ENCODE measurements around the gene FASN.

The FASN gene

DNA sequence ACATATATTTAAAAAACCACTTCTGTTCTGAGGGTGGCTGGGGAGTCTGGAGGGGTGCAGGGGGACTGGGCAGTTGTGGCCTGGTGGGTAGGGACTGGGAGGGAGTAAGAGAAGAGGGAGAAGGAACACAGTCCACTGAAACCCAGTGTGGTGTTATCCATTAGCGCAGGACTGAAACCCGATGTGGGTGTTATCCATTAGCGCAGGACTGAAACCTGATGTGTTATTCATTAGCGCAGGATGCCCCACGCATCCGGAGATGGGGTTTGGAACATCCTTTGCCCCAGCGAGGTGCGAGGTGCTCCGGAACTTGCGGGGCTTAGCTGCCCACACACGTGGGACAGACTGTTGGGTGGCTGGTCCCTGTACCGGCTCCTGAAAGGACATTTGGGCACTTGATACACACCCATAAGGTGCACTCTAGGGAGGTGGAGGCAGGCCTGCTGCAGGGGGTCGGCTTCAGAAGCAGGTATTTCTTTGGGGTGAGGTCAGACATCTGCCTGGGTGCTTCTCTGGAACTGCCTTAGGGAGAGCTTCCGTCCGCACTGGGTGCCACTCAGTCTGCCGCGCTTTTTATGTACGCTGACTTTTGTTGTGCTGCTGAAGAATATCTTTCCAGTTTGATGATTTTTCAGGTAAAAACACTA is 20.3 kb upstream of the FASN start:
- Histone ChIP-seq H3K9ac (ENCODE audit: low read depth in 1 of 2, low read length in 2 of 2) (no peak overlapping the region), H3K36me3 (ENCODE audit: control insufficient read depth in 1 of 2, insufficient read depth in 2 of 2, low read length in 2 of 2) (peaks cover 0 to 18% of the 10 kb centered on the region in 2 donors), H3K27me3 (ENCODE audit: control insufficient read depth in 1 of 2, insufficient read depth in 2 of 2, low read length in 2 of 2) (no peaks in the 10 kb centered on the region), H3K4me1 (ENCODE audit: control insufficient read depth in 1 of 2, insufficient read depth in 2 of 2, low read length in 2 of 2) (peaks cover 0 to 6% of the 10 kb centered on the region in 2 donors), H3K27ac (ENCODE audit: low read depth, low read length) (no peak overlapping the region), H3K9me3 (ENCODE audit: control insufficient read depth in 1 of 2, low read length in 2 of 2) (no peaks in the 10 kb centered on the region), H3K4me3 (ENCODE audit: low read depth in 1 of 2, low read length in 2 of 2) (no peak overlapping the region)

DNA sequence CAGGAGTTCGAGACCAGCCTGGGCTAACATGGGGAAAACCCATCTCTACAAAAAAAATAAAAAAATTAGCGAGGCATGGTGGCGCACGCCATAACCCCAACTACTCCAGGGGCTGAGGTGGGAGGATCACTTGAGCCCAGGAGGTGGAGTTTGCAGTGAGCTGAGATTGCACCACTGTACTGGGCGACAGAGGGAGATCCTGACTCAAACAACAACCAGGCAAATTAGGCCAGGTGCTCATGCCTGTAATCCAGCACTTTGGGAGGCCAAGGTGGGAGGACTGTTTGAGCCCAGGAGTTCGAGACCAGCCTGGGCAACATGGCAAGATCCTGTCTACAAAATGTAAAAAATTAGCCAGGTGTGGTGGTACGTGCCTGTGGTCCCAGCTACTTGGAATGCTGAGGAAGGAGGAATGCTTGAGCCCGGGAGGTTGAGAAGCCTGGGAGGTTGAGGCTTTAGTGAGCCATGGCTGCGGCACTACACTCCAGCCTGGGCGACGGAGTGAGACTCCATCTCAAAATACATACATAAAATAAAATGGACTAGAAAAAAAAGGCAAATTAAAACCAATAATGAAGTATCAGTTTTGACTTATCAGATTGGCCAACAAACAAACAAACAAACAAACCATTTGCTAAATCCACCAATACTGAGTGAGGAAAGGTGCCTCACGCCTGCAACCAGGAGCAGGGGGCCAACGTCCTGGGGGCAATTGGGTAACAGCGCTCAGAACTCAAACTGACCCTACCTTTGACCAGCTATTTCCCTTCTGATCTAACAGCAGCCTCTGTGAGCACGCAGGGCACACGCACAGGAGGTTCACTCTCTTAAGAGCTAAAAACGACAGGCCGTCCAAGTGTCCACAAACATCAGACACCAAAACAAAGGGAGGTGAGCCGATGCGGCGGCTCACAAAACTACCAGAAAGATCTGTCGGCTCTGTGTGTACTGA is 19.4 kb upstream of the FASN start:
- Histone ChIP-seq H3K9me3 (ENCODE audit: control insufficient read depth in 1 of 2, low read length in 2 of 2) (no peaks in the 10 kb centered on the region), H3K27ac (ENCODE audit: low read depth, low read length) (no peak overlapping the region), H3K36me3 (ENCODE audit: control insufficient read depth in 1 of 2, insufficient read depth in 2 of 2, low read length in 2 of 2) (peaks cover 0 to 16% of the 10 kb centered on the region in 2 donors), H3K4me3 (ENCODE audit: low read depth in 1 of 2, low read length in 2 of 2) (no peak overlapping the region), H3K4me1 (ENCODE audit: control insufficient read depth in 1 of 2, insufficient read depth in 2 of 2, low read length in 2 of 2) (peaks cover 0 to 1% of the 10 kb centered on the region in 2 donors), H3K9ac (ENCODE audit: low read depth in 1 of 2, low read length in 2 of 2) (no peak overlapping the region), H3K27me3 (ENCODE audit: control insufficient read depth in 1 of 2, insufficient read depth in 2 of 2, low read length in 2 of 2) (no peaks in the 10 kb centered on the region)

DNA sequence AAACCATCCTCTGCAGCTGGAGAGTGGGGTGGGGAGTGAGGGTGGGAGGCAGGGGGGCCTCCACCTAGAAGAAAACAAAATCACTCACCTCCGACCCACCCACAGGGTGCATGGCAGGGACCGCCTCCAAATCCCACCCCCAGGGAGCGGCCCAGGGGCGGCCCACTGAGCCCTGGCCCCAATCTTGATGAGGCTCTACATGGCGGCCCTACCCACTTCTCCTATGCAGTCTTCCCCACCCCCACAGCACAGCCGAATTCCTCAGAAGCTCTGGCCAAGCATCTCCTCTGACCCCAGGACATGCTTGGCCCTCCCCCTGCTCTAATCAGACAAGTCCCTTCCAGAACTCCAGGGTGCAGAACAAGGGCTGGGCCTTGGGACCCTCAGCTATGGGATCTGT is 18.2 kb upstream of the FASN start:
- Histone ChIP-seq H3K27ac (ENCODE audit: low read depth, low read length) (no peak overlapping the region), H3K27me3 (ENCODE audit: control insufficient read depth in 1 of 2, insufficient read depth in 2 of 2, low read length in 2 of 2) (no peaks in the 10 kb centered on the region), H3K4me3 (ENCODE audit: low read depth in 1 of 2, low read length in 2 of 2) (no peak overlapping the region), H3K9ac (ENCODE audit: low read depth in 1 of 2, low read length in 2 of 2) (no peak overlapping the region), H3K9me3 (ENCODE audit: control insufficient read depth in 1 of 2, low read length in 2 of 2) (no peaks in the 10 kb centered on the region), H3K4me1 (ENCODE audit: control insufficient read depth in 1 of 2, insufficient read depth in 2 of 2, low read length in 2 of 2) (no peaks in the 10 kb centered on the region), H3K36me3 (ENCODE audit: control insufficient read depth in 1 of 2, insufficient read depth in 2 of 2, low read length in 2 of 2) (peaks cover 0 to 12% of the 10 kb centered on the region in 2 donors)

DNA sequence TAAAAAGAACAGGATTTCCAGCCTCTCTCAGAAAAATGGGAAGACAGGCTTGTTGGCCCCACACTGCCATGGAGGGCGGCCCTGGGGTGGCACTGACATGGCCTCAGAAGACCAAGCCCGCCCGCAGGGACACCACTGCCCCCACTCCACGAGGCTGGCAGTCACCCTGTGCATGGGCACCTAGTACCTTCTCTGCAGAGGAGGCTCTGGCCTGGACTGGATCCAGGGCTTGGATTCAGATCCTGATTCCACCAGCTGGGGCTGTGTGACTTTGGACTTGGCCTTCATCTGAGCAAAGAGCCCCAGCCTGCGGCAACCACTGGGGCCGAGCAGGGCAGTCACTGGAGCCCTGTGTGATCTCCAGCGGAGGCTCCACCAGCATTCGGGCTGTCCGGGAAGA is 16.8 kb upstream of the FASN start:
- Histone ChIP-seq H3K9ac (ENCODE audit: low read depth in 1 of 2, low read length in 2 of 2) (no peak overlapping the region), H3K27me3 (ENCODE audit: control insufficient read depth in 1 of 2, insufficient read depth in 2 of 2, low read length in 2 of 2) (no peaks in the 10 kb centered on the region), H3K4me1 (ENCODE audit: control insufficient read depth in 1 of 2, insufficient read depth in 2 of 2, low read length in 2 of 2) (peaks cover 0 to 3% of the 10 kb centered on the region in 2 donors), H3K9me3 (ENCODE audit: control insufficient read depth in 1 of 2, low read length in 2 of 2) (no peaks in the 10 kb centered on the region), H3K27ac (ENCODE audit: low read depth, low read length) (no peak overlapping the region), H3K4me3 (ENCODE audit: low read depth in 1 of 2, low read length in 2 of 2) (no peak overlapping the region), H3K36me3 (ENCODE audit: control insufficient read depth in 1 of 2, insufficient read depth in 2 of 2, low read length in 2 of 2) (peaks cover 0 to 12% of the 10 kb centered on the region in 2 donors)

DNA sequence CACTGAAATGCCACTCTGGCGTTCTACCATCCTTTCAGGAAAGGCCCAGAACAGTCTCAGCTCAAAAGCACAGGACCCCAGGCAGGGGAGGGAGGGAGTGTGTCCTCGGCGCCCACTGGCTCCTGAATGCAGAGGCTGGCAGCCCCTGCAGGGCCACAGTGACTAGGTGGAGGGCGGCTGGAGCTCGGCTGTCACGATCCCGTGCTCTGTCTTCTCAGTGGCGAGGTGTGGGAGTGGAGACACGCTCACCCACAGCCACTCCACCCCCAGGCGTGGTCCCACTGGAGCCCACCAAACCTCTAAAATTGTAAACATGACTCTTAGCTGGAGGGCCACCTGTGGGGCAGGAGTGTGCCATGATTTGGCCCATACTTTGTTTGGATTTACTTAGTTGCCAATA is 16.4 kb upstream of the FASN start:
- Histone ChIP-seq H3K36me3 (ENCODE audit: control insufficient read depth in 1 of 2, insufficient read depth in 2 of 2, low read length in 2 of 2) (peaks cover 0 to 12% of the 10 kb centered on the region in 2 donors), H3K27ac (ENCODE audit: low read depth, low read length) (no peak overlapping the region), H3K9me3 (ENCODE audit: control insufficient read depth in 1 of 2, low read length in 2 of 2) (no peaks in the 10 kb centered on the region), H3K9ac (ENCODE audit: low read depth in 1 of 2, low read length in 2 of 2) (no peak overlapping the region), H3K4me3 (ENCODE audit: low read depth in 1 of 2, low read length in 2 of 2) (no peak overlapping the region), H3K27me3 (ENCODE audit: control insufficient read depth in 1 of 2, insufficient read depth in 2 of 2, low read length in 2 of 2) (no peaks in the 10 kb centered on the region), H3K4me1 (ENCODE audit: control insufficient read depth in 1 of 2, insufficient read depth in 2 of 2, low read length in 2 of 2) (peaks cover 0 to 3% of the 10 kb centered on the region in 2 donors)

DNA sequence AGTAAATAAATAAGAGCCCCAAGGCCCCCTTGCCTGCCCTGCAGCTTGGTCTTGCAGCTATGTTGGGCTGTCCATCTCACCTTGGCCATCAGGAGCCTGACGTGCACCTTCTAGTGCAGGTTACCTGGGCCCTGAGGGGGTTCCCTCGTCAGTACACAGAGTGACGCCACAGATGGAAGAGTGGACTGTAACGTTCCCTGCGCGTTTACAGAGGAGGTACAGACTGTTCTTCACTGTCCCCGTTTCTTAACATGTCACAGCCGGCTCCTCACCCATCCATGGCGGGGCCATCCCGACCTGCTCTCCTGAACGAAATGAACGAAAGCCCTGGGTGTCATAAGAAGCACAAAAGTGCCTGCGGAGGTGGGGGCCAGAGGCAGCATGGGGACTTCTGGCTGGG is 15.9 kb upstream of the FASN start:
- Histone ChIP-seq H3K9me3 (ENCODE audit: control insufficient read depth in 1 of 2, low read length in 2 of 2) (no peaks in the 10 kb centered on the region), H3K27me3 (ENCODE audit: control insufficient read depth in 1 of 2, insufficient read depth in 2 of 2, low read length in 2 of 2) (no peaks in the 10 kb centered on the region), H3K36me3 (ENCODE audit: control insufficient read depth in 1 of 2, insufficient read depth in 2 of 2, low read length in 2 of 2) (peaks cover 0 to 12% of the 10 kb centered on the region in 2 donors), H3K4me1 (ENCODE audit: control insufficient read depth in 1 of 2, insufficient read depth in 2 of 2, low read length in 2 of 2) (peaks cover 0 to 3% of the 10 kb centered on the region in 2 donors), H3K4me3 (ENCODE audit: low read depth in 1 of 2, low read length in 2 of 2) (no peak overlapping the region), H3K27ac (ENCODE audit: low read depth, low read length) (no peak overlapping the region), H3K9ac (ENCODE audit: low read depth in 1 of 2, low read length in 2 of 2) (no peak overlapping the region)

DNA sequence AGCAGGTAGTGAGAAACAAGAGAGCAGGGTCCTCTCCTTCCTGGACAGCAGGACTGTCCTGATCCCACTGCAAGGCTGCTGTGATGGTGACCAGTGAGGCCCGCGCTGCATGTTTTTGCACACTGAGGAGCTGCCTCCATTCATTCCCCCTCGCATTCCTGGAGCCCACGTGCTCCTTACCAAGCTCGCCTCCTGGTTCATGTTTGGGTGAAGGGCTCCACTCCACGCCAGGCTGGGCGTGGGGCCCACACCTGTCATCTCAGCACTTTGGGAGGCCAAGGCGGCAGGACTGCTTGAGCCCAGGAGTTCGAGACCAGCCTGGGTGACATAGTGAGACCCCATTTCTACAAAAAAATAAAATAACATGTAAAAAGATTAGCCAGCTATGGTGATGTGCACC is 15.4 kb upstream of the FASN start:
- Histone ChIP-seq H3K9ac (ENCODE audit: low read depth in 1 of 2, low read length in 2 of 2) (no peak overlapping the region), H3K4me3 (ENCODE audit: low read depth in 1 of 2, low read length in 2 of 2) (no peak overlapping the region), H3K4me1 (ENCODE audit: control insufficient read depth in 1 of 2, insufficient read depth in 2 of 2, low read length in 2 of 2) (peaks cover 0 to 3% of the 10 kb centered on the region in 2 donors), H3K9me3 (ENCODE audit: control insufficient read depth in 1 of 2, low read length in 2 of 2) (no peaks in the 10 kb centered on the region), H3K27ac (ENCODE audit: low read depth, low read length) (no peak overlapping the region), H3K27me3 (ENCODE audit: control insufficient read depth in 1 of 2, insufficient read depth in 2 of 2, low read length in 2 of 2) (no peaks in the 10 kb centered on the region), H3K36me3 (ENCODE audit: control insufficient read depth in 1 of 2, insufficient read depth in 2 of 2, low read length in 2 of 2) (peaks cover 0 to 12% of the 10 kb centered on the region in 2 donors)

DNA sequence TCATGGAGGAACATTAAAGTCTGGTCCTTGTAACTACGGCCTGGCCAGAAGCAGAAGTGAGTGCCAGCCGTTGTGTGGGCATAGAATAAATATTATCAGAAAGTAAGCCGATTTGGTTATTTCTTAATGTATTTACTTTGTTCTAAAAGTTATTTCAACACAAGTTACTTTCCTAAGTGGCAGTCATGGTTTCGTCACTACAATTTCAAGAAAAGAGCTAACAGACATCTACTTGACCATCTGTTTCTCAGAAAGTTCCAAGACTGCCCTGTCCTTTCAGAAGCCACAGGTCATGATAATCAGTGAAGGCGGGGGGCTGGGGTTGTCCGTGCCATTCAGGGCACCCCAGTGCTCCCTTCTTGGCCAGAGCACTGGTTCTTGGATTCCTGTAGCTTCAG is 14.9 kb upstream of the FASN start:
- Histone ChIP-seq H3K4me1 (ENCODE audit: control insufficient read depth in 1 of 2, insufficient read depth in 2 of 2, low read length in 2 of 2) (peaks cover 0 to 3% of the 10 kb centered on the region in 2 donors), H3K36me3 (ENCODE audit: control insufficient read depth in 1 of 2, insufficient read depth in 2 of 2, low read length in 2 of 2) (peaks cover 0 to 8% of the 10 kb centered on the region in 2 donors), H3K27ac (ENCODE audit: low read depth, low read length) (no peak overlapping the region), H3K9me3 (ENCODE audit: control insufficient read depth in 1 of 2, low read length in 2 of 2) (no peaks in the 10 kb centered on the region), H3K27me3 (ENCODE audit: control insufficient read depth in 1 of 2, insufficient read depth in 2 of 2, low read length in 2 of 2) (no peaks in the 10 kb centered on the region), H3K9ac (ENCODE audit: low read depth in 1 of 2, low read length in 2 of 2) (no peak overlapping the region), H3K4me3 (ENCODE audit: low read depth in 1 of 2, low read length in 2 of 2) (no peak overlapping the region)

DNA sequence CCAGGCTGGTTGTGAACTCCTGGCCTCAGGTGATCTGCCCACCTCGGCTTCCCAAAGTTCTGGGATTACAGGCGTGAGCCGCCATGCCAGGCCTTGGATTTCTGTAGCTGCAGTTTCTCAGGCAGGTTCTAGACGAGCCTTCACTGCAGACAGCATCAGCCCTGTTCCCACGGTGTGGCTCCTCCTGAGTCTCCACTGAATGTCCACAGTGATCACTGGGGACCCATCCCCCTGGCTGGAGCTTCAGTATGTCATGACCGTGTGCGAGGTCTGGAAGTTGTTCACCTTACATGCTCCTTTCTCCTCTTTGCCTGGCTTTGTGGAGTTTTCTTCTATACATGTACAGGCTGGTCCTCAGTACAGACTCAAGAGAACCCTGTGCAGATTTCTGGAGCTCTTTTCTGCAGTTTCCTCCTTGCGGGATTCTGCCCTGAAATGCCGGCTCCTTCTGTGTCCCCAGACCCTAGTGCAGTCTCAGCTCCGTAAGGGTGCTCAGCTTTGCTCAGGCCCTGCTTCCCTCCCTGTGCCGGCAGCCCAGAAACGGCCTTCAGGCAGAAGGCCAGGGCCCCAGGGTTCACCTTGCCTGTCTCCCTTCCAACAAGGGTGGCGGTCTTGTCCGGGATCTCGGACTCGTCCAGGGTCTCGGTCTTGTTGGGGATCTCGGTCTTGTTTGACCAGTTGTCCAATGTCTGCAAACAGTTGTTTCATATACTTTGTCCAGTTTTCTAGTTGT is 14.3 kb upstream of the FASN start:
- Histone ChIP-seq H3K27me3 (ENCODE audit: control insufficient read depth in 1 of 2, insufficient read depth in 2 of 2, low read length in 2 of 2) (no peaks in the 10 kb centered on the region), H3K4me3 (ENCODE audit: low read depth in 1 of 2, low read length in 2 of 2) (no peak overlapping the region), H3K36me3 (ENCODE audit: control insufficient read depth in 1 of 2, insufficient read depth in 2 of 2, low read length in 2 of 2) (peaks cover 0 to 8% of the 10 kb centered on the region in 2 donors), H3K9ac (ENCODE audit: low read depth in 1 of 2, low read length in 2 of 2) (no peak overlapping the region), H3K9me3 (ENCODE audit: control insufficient read depth in 1 of 2, low read length in 2 of 2) (no peaks in the 10 kb centered on the region), H3K4me1 (ENCODE audit: control insufficient read depth in 1 of 2, insufficient read depth in 2 of 2, low read length in 2 of 2) (peaks cover 0 to 6% of the 10 kb centered on the region in 2 donors), H3K27ac (ENCODE audit: low read depth, low read length) (no peak overlapping the region)

DNA sequence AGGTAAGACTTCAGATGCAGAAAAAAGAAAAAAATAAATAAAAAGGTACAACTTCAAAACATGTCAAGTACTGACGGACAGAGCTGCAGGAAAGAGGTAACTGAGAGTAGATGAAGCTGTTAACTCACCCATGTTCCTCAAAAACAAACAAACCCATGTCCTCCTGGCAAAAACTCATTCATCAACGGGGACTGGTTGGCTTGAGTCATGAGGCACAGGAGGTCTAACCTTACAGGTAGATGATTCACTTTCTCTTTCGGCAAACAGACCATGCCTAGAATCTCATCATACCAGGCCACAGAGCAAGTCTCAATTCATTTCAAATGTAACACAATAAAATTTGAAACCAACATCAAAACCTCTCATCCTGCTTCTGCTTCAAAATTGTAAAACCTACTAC is 12.3 kb upstream of the FASN start:
- Histone ChIP-seq H3K27me3 (ENCODE audit: control insufficient read depth in 1 of 2, insufficient read depth in 2 of 2, low read length in 2 of 2) (no peaks in the 10 kb centered on the region), H3K36me3 (ENCODE audit: control insufficient read depth in 1 of 2, insufficient read depth in 2 of 2, low read length in 2 of 2) (peaks cover 0 to 8% of the 10 kb centered on the region in 2 donors), H3K4me1 (ENCODE audit: control insufficient read depth in 1 of 2, insufficient read depth in 2 of 2, low read length in 2 of 2) (peaks cover 20 to 26% of the 10 kb centered on the region in 2 donors), H3K9ac (ENCODE audit: low read depth in 1 of 2, low read length in 2 of 2) (no peak overlapping the region), H3K27ac (ENCODE audit: low read depth, low read length) (no peak overlapping the region), H3K4me3 (ENCODE audit: low read depth in 1 of 2, low read length in 2 of 2) (no peak overlapping the region), H3K9me3 (ENCODE audit: control insufficient read depth in 1 of 2, low read length in 2 of 2) (no peaks in the 10 kb centered on the region)

Measured in duodenal mucosa (tissue), 2 donors.